ENCODE data around the gene GCK.
A peak's percentile ranks its signal among the peaks of the same experiment; 100 is the strongest.
"Not testable (repeated sequence)": the region's sequence is repeated elsewhere in the genome, so short reads cannot be mapped to it uniquely, and the experiment has no call there.

The GCK gene

GRCh38 chr7:44142028-44142427 is 47.2 kb downstream of the GCK start:
- no peak for DNase-seq (ENCODE audit: low read depth in 2 of 2)

DNA sequence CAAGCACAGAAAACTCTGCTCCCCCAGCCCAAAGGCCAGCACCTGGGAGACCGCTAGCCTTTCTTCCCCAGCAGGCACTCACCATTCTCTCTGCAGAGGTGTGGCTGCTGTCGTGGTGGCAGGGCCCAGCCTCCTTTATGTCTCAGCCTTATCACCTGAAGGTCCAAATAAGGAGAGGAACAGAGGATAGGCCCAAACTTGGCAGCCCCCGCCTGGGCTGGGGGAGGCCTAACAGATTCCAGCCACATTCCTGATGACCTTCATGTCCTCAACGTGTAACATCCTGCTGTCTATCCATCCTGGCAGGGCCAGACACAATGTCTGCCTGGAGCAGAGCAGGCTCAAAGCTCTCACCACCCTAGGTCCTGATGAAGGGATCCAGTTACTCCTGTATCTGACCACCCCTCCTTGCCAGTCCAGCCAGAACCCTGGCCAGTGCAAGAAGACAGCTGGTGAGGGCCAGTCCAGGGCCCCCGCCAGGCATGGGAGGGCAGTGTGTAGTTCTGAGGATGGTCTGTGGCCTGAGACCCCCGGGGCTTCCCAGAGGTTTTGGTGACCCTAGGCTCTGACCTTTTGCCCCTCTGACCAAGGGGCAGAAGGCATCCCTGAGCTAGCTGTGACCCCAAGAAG is 47.9 kb downstream of the GCK start, which contains the start of gene MYL7:
TSS of gene MYL7 (minus strand) at position 112 of the 630 bp plus-strand sequence. CDS start at position 85, 27 bp downstream.
- no peak for DNase-seq (ENCODE audit: low read depth in 2 of 2)

- DNase-seq (ENCODE audit: low read depth in 2 of 2), result no peak
Observed at GRCh38 chr7:44140341-44140740, 48.9 kb downstream of the GCK start.

DNA sequence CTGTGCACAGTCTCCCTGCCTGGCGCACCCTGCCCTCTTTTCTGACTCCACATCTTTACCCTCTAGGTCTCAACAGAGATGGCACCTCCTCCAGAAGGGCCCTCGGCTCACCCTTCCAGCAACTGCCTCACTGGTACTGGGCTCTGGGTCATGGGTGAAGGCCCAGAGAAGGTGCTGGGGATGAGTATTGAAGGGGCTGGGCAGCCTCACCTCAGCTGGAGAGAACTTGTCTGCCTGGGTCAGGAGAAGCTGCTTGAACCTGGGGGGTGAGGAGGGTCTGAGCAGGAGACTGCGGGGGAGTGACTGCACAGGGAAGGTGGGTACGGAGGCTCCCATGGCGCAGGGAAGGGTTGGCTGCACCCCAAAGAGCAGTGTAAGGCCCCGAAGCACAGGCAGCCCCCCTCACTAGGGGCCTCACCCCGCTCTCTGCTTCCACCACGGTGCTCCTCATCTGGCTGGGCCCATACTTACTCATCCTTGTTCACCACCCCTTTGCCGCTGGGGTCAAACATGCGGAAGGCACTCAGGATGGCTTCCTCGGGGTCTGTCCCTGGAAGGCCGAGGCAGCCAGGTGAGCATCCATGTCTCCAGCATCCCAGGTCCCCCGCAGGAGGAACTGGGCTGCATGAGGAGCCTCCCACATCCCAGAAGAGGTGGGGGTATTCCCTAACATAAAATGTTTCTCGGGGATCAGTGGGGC is 49.8 kb downstream of the GCK start:
- DNase-seq (ENCODE audit: low read depth in 2 of 2), result no peak

- no peak for DNase-seq (ENCODE audit: low read depth in 2 of 2)
Observed at GRCh38 chr7:44138698-44139097, 50.5 kb downstream of the GCK start.

DNA sequence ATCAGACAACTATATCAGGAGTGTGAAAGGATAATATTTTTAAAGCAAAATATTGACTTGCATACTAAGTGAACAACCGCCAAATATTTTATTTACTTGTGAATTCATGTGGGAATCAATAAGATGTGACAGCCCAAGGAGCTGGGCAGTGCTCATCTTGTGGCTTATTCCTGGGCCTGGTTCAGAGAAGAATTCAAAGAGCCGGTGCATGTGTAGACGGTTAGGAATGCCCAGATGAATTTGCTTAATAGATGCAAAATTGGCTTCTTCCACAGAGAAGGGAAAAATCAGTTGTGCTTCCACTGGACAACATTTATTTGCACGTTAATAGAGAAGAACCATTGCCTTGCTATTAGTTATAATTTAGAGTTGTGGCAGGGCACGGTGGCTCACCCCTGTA is 52.5 kb downstream of the GCK start:
- DNase-seq (ENCODE audit: low read depth in 2 of 2), result no peak

DNA sequence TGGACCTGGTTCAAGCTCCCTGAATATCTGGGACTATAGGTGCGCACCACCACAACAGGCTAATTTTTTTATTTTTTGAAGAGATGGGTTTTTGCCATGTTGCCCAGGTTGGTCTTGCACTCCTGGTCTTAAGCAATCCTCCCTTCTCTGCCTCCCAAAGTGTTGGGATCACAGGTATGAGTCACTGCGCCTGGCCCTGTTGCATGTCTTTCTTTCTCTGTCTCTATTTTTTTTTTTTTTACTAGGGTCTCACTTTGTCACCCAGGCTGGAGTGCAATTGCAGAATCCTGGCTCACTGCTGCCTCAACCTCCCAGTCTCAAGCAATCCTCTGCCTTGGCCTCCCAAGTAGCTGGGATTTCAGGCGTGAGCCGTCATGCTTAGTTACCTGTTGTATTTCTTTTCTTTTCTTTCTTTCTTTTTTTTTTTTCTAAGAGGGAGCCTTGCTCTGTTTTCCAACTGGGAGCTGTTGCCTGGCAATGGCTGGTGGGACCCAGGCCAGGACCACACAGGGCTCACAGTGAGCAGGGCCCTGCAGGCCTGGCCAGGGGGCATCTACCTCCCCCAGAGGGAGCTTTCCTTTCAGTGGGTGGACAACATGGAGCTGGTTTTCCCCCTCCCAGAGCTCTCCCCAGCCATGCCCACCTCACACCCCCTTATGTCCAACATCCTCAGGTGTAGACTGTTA is 54.2 kb downstream of the GCK start:
- no peak for DNase-seq (ENCODE audit: low read depth in 2 of 2)

DNA sequence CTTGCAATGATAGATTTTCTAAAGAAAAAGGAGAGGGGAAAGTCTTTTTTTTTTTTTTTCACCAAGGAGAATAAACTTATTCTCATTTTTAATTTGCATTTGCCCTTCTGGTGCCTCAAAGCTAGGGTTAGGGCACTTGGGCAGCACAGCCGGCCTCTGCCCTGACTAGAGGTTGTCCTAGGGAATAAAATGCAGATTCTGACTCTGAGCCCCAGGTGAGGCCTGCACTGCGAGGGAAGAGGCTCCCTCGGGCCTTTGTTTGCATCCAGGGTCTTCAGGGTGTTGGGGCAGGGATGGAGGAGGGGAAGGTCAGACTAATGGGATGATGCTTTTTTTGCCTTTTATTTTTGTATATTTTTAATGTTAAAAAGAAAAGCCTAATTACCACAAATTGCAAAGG is 55.9 kb downstream of the GCK start:
- no peak for DNase-seq (ENCODE audit: low read depth in 2 of 2)

- DNase-seq (ENCODE audit: low read depth in 2 of 2), result no peak
Observed at GRCh38 chr7:44132039-44132438, 57.2 kb downstream of the GCK start.

DNA sequence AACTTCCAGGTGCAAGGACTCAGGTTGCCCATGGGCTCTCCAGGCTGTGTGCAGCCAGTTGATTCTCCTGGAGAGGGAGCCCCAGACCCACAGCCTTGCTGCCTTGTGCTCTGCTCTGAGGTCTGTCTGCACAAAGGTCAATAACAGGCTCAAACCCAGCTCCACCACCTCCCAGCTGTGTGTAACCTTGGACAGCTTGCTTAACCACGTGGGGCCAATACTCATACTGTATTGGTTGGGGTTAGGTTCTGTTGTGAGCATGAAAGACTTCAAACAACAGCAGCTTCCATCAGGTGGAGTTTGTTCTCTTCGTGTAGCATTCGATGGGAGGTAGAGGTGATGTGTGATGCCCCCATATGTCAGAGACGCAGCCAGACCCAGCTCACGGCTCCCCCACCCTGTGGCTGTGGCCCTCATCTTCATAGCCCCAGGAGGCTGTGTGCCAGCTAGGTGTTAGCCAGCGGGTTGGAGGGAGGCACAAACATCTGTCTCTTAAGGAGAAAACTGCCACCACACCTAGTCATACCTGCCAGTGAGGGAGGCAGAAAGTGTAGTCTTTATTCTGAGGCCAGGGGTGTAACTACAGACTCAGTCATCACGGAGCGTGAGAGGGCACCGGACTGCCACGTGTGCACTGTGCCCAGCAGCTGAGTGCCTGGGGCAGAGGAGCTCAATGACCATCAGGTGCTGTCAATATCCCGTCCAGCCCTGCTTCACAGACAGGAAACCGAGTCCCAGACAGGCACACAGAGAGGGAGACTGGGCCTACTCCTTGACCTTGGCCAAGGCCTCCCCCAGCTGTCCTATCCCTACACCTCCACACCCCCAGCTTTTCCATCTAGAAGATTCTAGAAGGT is 57.8 kb downstream of the GCK start:
- no peak for DNase-seq (ENCODE audit: low read depth in 2 of 2)

- no peak for DNase-seq (ENCODE audit: low read depth in 2 of 2)
Observed at GRCh38 chr7:44128721-44129582, 60.3 kb downstream of the GCK start.

DNA sequence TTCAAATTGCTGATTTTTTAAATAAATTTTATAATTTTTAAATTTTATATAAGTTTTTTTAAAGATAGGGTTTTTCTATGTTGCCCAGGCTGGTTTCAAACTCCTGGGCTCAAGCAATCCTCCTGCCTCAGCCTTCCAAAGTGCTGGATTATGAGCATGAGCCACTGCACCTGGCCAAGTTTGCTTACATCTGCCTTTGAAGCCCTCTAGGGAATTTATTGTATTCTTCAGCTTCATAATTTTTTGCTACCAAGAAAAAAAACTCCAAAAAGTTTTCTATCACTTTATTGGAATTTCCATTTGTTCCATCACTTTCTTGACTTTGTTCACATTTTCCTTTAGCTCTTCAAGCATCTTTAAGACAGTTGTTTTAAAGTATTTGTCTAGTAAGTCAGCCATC is 62.1 kb downstream of the GCK start:
- DNase-seq (ENCODE audit: low read depth in 2 of 2), result no peak

GRCh38 chr7:44126574-44126973 is 62.7 kb downstream of the GCK start:
- not testable (repeated sequence) for DNase-seq (ENCODE audit: low read depth in 2 of 2)

- DNase-seq (ENCODE audit: low read depth in 2 of 2), result no peak
Observed at GRCh38 chr7:44124822-44125202, 64.4 kb downstream of the GCK start.

DNA sequence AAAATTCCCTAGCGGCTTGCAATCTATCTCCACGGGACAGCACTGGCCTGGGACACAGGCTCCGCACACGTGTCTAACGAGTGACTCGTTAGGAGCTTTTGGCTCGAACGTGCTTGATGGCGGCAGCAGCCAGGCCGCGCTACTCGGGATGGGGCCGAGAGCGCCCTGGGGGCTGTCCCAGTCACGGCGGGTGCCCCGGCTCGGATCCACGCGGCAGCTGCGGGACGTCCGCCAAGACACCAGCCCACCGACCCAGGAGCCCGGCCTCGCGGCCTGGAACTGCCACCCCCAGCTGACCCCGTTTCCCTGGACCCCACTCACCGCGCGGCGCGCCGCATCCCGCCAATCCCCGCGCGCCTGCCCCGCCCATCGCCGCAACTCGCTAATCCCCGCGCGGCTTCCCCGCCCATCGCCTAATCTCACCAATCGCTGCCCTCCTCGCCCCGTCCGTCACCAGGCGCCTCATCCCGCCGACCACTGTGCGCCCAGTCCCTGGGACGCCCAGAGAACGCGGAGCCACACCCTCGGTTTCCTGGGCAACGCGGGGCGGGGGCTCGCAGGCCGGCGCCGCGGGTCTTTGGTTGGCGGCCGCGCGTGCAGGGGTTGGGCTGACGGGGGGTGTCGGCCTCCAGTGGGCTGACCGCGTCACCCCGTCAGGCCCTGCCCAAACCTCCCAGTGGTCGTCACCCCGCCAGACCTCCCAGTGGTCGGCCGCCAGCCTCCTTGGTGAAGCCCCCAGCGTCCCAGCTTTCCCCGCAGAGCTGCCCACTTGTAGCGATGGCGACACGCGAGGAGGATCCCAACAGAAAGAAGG is 65.8 kb downstream of the GCK start, which contains the start of gene POLD2:
TSS of gene POLD2 (minus strand) at position 359 of the 814 bp plus-strand sequence. CDS start 1,495 bp downstream, outside the sequence.
- DNase-seq (ENCODE audit: low read depth in 2 of 2), result peak; percentile 94 to 95

GRCh38 chr7:44122529-44122928 is 66.7 kb downstream of the GCK start:
- no peak for DNase-seq (ENCODE audit: low read depth in 2 of 2)

DNA sequence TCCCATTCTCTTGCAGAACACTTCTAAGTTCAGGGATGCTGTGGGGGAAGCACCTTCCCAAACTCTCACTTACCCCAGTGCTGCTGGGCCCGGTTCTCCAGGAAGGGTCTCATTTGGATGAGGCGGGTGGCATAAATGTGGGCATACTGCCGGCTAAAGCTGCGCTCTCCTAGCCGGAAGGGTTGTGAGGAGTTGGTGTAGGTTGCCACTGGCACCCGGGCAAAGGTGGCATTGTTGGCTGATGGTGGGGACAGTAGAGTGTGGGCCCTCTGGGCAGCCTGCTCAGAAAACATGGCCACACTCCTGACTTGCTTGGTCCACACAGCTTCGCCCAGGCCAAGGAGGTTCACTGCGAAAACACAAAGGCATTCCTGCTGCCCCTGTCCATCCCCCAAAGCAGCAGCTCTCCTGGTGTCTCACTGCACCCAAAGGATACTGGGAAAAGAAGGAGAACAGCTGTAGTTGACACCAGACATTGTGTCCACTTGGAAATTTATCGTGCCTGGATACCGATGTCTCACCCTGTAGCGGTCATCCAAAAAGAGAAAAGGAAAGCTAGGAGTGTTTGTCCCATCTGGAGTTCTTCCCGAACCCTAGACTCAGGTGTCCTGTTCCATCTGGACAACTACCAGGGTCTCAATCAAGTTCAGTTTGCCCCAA is 67.3 kb downstream of the GCK start:
- DNase-seq (ENCODE audit: low read depth in 2 of 2), result no peak

GRCh38 chr7:44120395-44120794 is 68.8 kb downstream of the GCK start:
- no peak for DNase-seq (ENCODE audit: low read depth in 2 of 2)

- DNase-seq (ENCODE audit: low read depth in 2 of 2), result no peak
Observed at GRCh38 chr7:44119829-44120380, 69.3 kb downstream of the GCK start.

Measured in stimulated activated CD8-positive, alpha-beta memory T cell treated with anti-CD3 and anti-CD28 coated beads, Interleukin-2, amount 100 ng/mL, for 1 hour (primary cell).